DND-41 (cell line): ENCODE measurements around the gene GATB.

ENCODE experiments used
- ATAC-seq: fragments of 200-7000 bp; cut with Tn5 transposase; 3 replicates; pipeline ENCODE4 v1.9.1; 2021; ENCODE audit warnings: low read depth; ENCODE audit not compliant: insufficient read depth
- DNase-seq: peaks from one replicate; pipeline ENCODE4 v3.0.0-alpha.2; 2020
- H2AFZ ChIP-seq: 2 replicates; pipeline ENCODE4 v1.6.0; 2012; ENCODE audit warnings: low read depth, low read length
- H3K27ac ChIP-seq: 2 replicates; pipeline ENCODE4 v1.5.1; 2012; ENCODE audit warnings: low read length, inconsistent platforms
- H3K27me3 ChIP-seq: fragments of 200-600 bp; sonication (generic); 2 replicates; pipeline ENCODE4 v1.6.0; 2012; ENCODE audit warnings: low read length, mild to moderate bottlenecking, inconsistent platforms; ENCODE audit not compliant: insufficient read depth, poor library complexity
- H3K36me3 ChIP-seq: 2 replicates; pipeline ENCODE4 v1.5.1; 2012; ENCODE audit warnings: low read length, inconsistent platforms; ENCODE audit not compliant: insufficient read depth
- H3K4me1 ChIP-seq: 2 replicates; pipeline ENCODE4 v1.5.1; 2012; ENCODE audit warnings: mild to moderate bottlenecking, low read length; ENCODE audit not compliant: insufficient read depth
- H3K4me2 ChIP-seq: 2 replicates; pipeline ENCODE4 v1.6.0; 2012; ENCODE audit warnings: mild to moderate bottlenecking, moderate library complexity, low read length, inconsistent platforms; ENCODE audit not compliant: insufficient read depth
- H3K4me3 ChIP-seq, 2 experiments: fragments of 200-600 bp in 1 of 2; shearing (Covaris generic) in 1 of 2; 2 replicates each; pipeline ENCODE4 v1.5.1; 2012 to 2016; ENCODE audit warnings: inconsistent platforms in 2 of 2, low read length in 2 of 2, mild to moderate bottlenecking in 2 of 2, low read depth in 1 of 2, moderate library complexity in 1 of 2
- H3K79me2 ChIP-seq: 2 replicates; pipeline ENCODE4 v1.6.0; 2012; ENCODE audit warnings: low read length, inconsistent platforms; ENCODE audit not compliant: insufficient read depth
- H3K9ac ChIP-seq: 2 replicates; pipeline ENCODE4 v1.6.0; 2012; ENCODE audit warnings: low read depth, mild to moderate bottlenecking, inconsistent platforms, low read length, moderate library complexity
- H3K9me3 ChIP-seq: 2 replicates; pipeline ENCODE4 v1.5.1; 2012; ENCODE audit warnings: low read length, moderate library complexity, mild to moderate bottlenecking, inconsistent platforms; ENCODE audit not compliant: insufficient read depth, severe bottlenecking
- H4K20me1 ChIP-seq: 2 replicates; pipeline ENCODE4 v1.6.0; 2012; ENCODE audit warnings: low read length; ENCODE audit not compliant: insufficient read depth
- EZH2 ChIP-seq: IDR thresholded peaks from 3 replicates; pipeline ENCODE4 v1.6.1; 2012; ENCODE audit warnings: borderline replicate concordance, low read depth, mild to moderate bottlenecking, moderate library complexity, low read length, inconsistent platforms; ENCODE audit not compliant: severe bottlenecking
- TF ChIP-seq, protein P1 (sequence below): IDR thresholded peaks from 2 replicates; pipeline ENCODE4 v1.5.1; 2012; ENCODE audit warnings: borderline replicate concordance, low read length, moderate library complexity, mild to moderate bottlenecking; ENCODE audit not compliant: poor library complexity, severe bottlenecking; ENCODE audit errors: extremely low read depth

GATB gene

DNA sequence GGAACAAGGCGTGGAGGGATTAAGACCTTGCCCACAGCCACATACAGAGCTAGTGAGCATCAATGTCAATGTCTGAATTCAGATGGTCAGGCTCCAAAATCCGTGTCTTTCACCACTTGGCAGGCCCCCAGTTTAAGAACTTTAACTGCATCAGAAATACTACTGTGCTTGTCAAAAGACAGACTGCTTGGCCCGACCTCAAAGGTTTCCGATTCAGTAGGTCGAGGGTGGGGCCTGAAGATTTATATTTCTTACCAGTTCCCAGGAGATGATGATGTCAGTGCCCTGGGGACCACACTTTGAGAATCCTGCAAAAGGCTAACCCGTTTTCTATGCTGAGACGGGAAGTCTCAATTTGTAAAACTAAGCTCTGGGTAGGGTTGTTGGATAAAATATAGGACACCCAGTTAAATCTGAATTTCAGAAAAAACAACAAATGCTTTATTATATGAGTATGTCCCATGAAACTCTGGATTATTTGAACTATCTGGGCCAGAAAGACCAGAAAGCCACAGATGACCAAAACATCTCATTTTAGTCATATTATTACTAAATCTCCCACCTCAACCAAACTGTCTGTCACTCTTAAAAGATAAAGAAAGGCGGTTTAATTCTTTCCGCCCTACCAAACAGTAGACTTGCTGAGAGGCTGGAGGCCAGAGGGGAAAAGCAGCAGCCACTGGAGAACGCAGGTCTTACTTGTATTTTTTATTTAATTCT lies 42.7 kb downstream of the GATB start:
- Histone ChIP-seq H3K4me1 (no peaks in the 10 kb centered on the region), H4K20me1 (no peaks in the 10 kb centered on the region), H3K27ac (no peak overlapping the region), H3K4me2 (no peak overlapping the region), H3K9ac (no peak overlapping the region), H3K27me3 (no peaks in the 10 kb centered on the region), H3K9me3 (no peaks in the 10 kb centered on the region), H3K79me2 (no peaks in the 10 kb centered on the region), H3K36me3 (peaks cover 9% of the 10 kb centered on the region; the same call in 1 of the 2 replicates), H3K4me3 (no peak overlapping the region), H2AFZ (no peak overlapping the region)
- TF ChIP-seq EZH2, result no peak
- TF ChIP-seq, protein P1, sequence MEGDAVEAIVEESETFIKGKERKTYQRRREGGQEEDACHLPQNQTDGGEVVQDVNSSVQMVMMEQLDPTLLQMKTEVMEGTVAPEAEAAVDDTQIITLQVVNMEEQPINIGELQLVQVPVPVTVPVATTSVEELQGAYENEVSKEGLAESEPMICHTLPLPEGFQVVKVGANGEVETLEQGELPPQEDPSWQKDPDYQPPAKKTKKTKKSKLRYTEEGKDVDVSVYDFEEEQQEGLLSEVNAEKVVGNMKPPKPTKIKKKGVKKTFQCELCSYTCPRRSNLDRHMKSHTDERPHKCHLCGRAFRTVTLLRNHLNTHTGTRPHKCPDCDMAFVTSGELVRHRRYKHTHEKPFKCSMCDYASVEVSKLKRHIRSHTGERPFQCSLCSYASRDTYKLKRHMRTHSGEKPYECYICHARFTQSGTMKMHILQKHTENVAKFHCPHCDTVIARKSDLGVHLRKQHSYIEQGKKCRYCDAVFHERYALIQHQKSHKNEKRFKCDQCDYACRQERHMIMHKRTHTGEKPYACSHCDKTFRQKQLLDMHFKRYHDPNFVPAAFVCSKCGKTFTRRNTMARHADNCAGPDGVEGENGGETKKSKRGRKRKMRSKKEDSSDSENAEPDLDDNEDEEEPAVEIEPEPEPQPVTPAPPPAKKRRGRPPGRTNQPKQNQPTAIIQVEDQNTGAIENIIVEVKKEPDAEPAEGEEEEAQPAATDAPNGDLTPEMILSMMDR, result no peak
- DNase-seq, result no peak
- ATAC-seq, result no peak

GRCh38 chr4:151717314-151717713 lies 43.5 kb downstream of the GATB start:
- Histone ChIP-seq H3K9me3 (no peaks in the 10 kb centered on the region), H4K20me1 (no peaks in the 10 kb centered on the region), H3K27me3 (no peaks in the 10 kb centered on the region), H3K36me3 (peaks cover 9% of the 10 kb centered on the region; the same call in 1 of the 2 replicates), H3K4me3 (no peak overlapping the region), H3K79me2 (no peaks in the 10 kb centered on the region), H3K4me2 (no peak overlapping the region), H3K4me1 (no peaks in the 10 kb centered on the region), H3K27ac (no peak overlapping the region), H3K9ac (no peak overlapping the region), H2AFZ (no peak overlapping the region)
- no peak for DNase-seq
- no peak for ATAC-seq
- TF ChIP-seq EZH2, result no peak
- TF ChIP-seq, protein P1, result no peak

- no peak overlapping the region for H3K4me2 ChIP-seq
- DNase-seq (no peak), ATAC-seq (no peak)
- no peaks in the 10 kb centered on the region for H4K20me1 ChIP-seq
- H3K27ac ChIP-seq, result no peak overlapping the region
- H3K9ac ChIP-seq, result no peak overlapping the region
- peaks cover 9% of the 10 kb centered on the region; the same call in 1 of the 2 replicates for H3K36me3 ChIP-seq
- no peaks in the 10 kb centered on the region for H3K27me3 ChIP-seq
- H3K4me1 ChIP-seq, result no peaks in the 10 kb centered on the region
- H3K79me2 ChIP-seq, result no peaks in the 10 kb centered on the region
- no peak overlapping the region for H2AFZ ChIP-seq
- no peaks in the 10 kb centered on the region for H3K9me3 ChIP-seq
- H3K4me3 ChIP-seq, result no peak overlapping the region
- TF ChIP-seq, protein P1, result no peak
- TF ChIP-seq EZH2, result no peak
These were observed 44.5 kb downstream of the GATB start for GRCh38 chr4:151716324-151716723.
